Thymus (tissue), 11 donors: ENCODE data around the gene PRR33. TPM values are rescaled to one million over a fixed set of nuclear protein-coding genes. Genes with fewer than 3 reads are reported as not detected.
A peak's percentile ranks its signal among the peaks of the same experiment; 100 is the strongest.
"Not testable (repeated sequence)": the region's sequence is repeated elsewhere in the genome, so short reads cannot be mapped to it uniquely, and the experiment has no call there.

ENCODE experiments used
- DNase-seq, 9 donors: peaks; one replicate each; pipeline ENCODE4 v3.0.0-alpha.2; 2013; ENCODE audit warnings: low spot score in 9 of 9, low read depth in 6 of 9, missing footprints in 1 of 9
- H3K27ac ChIP-seq, 2 donors: one replicate each; pipeline ENCODE4 v1.5.1; 2013; ENCODE audit warnings: control low read depth in 1 of 2, low read depth in 1 of 2, low read length in 1 of 2, mild to moderate bottlenecking in 1 of 2, moderate library complexity in 1 of 2
- H3K27me3 ChIP-seq, 2 donors: one replicate each; pipeline ENCODE4 v1.5.1; 2013; ENCODE audit warnings: low read length in 1 of 2; ENCODE audit not compliant: control insufficient read depth in 2 of 2, insufficient read depth in 1 of 2
- H3K36me3 ChIP-seq, 2 donors: one replicate each; pipeline ENCODE4 v1.5.1; 2013; ENCODE audit warnings: low read length in 1 of 2, mild to moderate bottlenecking in 1 of 2, moderate library complexity in 1 of 2; ENCODE audit not compliant: control insufficient read depth in 2 of 2, insufficient read depth in 2 of 2
- H3K4me1 ChIP-seq, 2 donors: one replicate each; pipeline ENCODE4 v1.5.1; 2013; ENCODE audit warnings: low read length in 2 of 2; ENCODE audit not compliant: control insufficient read depth in 2 of 2, insufficient read depth in 2 of 2
- H3K4me3 ChIP-seq, 2 donors: one replicate each; pipeline ENCODE4 v1.5.1; 2013; ENCODE audit warnings: low read length in 2 of 2, control low read depth in 1 of 2, mild to moderate bottlenecking in 1 of 2
- H3K9me3 ChIP-seq, 2 donors: one replicate each; pipeline ENCODE4 v1.5.1; 2013; ENCODE audit warnings: low read length in 1 of 2, mild to moderate bottlenecking in 1 of 2; ENCODE audit not compliant: control insufficient read depth in 2 of 2, insufficient read depth in 1 of 2
- WGBS: extraction: QIAGEN DNeasy Blood & Tissue Kit; methylation state at CpG from one replicate; pipeline ENCODE4 v1.1.7; 2013; 5-methylcytosine and 5-hydroxymethylcytosine counted together
- polyA plus RNA-seq: library from polyadenylated mRNA; stranded (reverse); fragments of 200-250 nt; gene quantifications from one replicate; pipeline ENCODE4 v1.2.3, GENCODE V29; 2013
- total RNA-seq: library from RNA; stranded (reverse); fragments of 120-200 nt; gene quantifications from one replicate; pipeline ENCODE4 v1.2.4, GENCODE V29; 2013
- donor health status: healthy.

PRR33 gene
- total and polyA plus RNA-seq, 2 donors: 0.18 TPM; not detected in 1

DNA sequence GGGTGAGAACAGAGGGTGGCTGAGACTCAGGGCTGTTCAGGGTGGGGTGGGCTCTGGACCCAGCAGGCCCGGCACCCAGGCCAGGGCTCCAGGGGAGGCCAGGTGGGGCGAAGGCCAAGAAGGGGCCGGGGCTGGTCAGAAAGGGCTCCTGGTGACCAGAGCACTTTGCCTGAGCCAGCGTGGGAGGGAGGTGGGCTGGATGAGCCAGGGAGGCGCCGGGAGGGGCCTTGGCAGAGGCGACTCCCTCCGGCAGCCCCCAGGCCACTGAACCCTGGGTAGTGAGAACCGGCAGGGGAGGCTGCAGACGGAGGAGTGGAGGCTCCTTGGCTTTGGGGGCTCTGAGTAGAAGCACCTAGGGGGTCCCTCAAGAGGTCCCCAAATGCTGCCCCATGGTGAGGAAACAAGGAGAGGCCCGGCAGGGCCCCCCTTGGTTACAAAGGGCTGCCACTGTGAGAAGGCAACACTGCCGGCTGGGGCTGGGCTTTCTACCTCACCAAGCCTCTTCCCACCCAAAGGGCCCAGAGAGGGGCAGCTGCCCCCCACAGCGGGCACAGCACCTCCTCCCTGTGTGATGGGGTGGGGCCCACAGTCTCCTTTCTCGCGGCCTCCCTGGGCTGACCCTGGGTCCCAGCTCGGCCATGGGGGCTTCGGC, 17.1 kb downstream of the PRR33 start:
- not testable (repeated sequence) for H3K9me3 ChIP-seq, H3K36me3 ChIP-seq, DNase-seq, H3K4me3 ChIP-seq, H3K27ac ChIP-seq
- Histone ChIP-seq H3K27me3 (peaks cover 0 to 11% of the 10 kb centered on the region in 2 donors), H3K4me1 (peaks cover 0 to 26% of the 10 kb centered on the region in 2 donors)
- 96% methylated on average over 17 of the region's 17 CpGs for WGBS

DNA sequence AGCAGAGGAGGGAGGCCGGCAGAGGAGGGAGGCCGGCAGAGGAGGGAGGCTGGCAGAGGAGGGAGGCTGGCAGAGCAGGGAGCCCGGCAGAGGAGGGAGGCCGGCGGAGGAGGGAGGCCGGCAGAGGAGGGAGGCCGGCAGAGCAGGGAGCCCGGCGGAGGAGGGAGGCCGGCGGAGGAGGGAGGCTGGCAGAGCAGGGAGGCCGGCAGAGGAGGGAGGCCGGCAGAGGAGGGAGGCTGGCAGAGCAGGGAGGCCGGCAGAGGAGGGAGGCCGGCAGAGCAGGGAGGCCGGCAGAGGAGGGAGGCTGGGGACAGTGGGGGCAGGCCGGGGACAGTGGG, 17.9 kb downstream of the PRR33 start:
- 90% methylated on average over 17 of the region's 17 CpGs for WGBS
- H3K36me3 ChIP-seq, H3K9me3 ChIP-seq, H3K27ac ChIP-seq, DNase-seq, H3K4me3 ChIP-seq: not testable (repeated sequence)
- Histone ChIP-seq H3K4me1 (peaks cover 0 to 26% of the 10 kb centered on the region in 2 donors), H3K27me3 (peaks cover 0 to 11% of the 10 kb centered on the region in 2 donors)

DNA sequence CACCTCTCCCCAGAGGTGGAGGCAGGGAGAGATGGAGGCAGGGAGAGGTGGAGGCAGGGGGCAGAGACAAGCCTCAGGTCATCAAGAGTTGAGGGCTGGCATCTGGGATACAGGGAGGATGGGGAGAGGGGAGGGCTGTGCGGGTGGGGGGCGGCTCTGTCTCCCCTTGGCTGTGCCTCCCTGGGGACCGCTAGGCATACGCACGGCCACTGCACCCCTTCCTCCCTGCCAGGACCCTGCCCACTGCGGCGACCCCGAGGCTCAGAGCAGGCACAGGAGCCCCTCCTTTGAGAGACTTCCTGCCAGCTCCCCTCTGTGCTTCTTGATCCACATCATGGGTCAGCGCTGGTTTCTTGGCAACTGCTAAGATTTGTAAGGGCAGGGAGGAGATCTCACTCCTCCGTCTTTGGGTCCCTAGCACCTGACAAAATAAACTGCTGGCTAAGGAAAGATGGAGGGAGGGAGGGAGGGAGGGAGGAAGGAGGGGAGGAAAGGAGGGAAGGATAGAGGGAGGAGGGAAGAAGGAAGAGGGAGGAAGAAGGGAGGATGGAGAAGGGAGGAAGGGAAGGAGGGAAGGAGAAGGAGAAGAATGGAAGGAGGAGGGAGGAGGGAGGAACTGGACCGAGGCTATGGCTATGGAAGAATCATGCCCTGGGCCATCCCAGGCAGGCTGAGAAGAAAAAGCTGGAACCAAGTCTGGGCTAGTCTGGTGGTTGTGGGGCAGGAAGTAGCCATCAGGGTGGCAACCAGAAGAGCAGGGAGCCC, 18.5 kb downstream of the PRR33 start:
- H3K27me3 ChIP-seq: peaks cover 0 to 11% of the 10 kb centered on the region in 2 donors
- 82% methylated on average over 11 of the region's 11 CpGs for WGBS
- H3K27ac ChIP-seq: no peak overlapping the region
- H3K4me3 ChIP-seq: no peak overlapping the region
- peaks cover 0 to 26% of the 10 kb centered on the region in 2 donors for H3K4me1 ChIP-seq
- H3K9me3 ChIP-seq: no peaks in the 10 kb centered on the region
- DNase-seq: no peak
- no peaks in the 10 kb centered on the region for H3K36me3 ChIP-seq

DNA sequence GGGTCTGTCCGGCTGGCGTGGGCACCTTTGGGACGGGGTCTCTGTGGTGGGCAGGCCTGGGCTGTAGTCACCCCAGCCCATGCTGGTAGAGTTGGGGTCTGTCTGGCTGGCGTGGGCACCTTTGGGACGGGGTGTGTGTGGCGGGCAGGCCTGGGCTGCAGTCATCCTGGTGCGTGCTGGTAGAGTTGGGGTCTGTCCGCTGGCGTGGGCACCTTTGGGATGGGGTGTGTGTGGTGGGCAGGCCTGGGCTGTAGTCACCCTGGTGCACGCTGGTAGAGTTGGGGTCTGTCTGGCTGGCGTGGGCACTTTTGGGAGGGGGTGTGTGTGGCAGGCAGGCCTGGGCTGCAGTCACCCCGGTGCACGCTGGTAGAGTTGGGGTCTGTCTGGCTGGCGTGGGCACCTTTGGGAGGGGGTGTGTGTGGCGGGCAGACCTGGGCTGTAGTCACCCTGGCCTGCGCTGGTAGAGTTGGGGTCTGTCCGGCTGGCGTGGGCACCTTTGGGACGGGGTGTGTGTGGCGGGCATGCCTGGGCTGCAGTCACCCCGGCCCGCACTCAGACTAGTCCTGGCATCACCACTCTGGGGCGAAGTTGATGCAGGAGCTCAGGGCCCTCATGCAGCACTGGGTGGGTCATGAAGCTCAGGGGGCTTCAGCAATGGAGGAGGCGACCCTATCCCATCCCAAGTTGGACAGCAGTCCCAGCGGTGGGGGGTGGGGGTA, 19.3 kb downstream of the PRR33 start:
- H3K27ac ChIP-seq: no peak overlapping the region
- no peak for DNase-seq
- peaks cover 0 to 11% of the 10 kb centered on the region in 2 donors for H3K27me3 ChIP-seq
- no peak overlapping the region for H3K4me3 ChIP-seq
- 89% methylated on average over 25 of the region's 25 CpGs for WGBS
- H3K4me1 ChIP-seq: peaks cover 0 to 22% of the 10 kb centered on the region in 2 donors
- H3K36me3 ChIP-seq: no peaks in the 10 kb centered on the region
- H3K9me3 ChIP-seq: no peaks in the 10 kb centered on the region

DNA sequence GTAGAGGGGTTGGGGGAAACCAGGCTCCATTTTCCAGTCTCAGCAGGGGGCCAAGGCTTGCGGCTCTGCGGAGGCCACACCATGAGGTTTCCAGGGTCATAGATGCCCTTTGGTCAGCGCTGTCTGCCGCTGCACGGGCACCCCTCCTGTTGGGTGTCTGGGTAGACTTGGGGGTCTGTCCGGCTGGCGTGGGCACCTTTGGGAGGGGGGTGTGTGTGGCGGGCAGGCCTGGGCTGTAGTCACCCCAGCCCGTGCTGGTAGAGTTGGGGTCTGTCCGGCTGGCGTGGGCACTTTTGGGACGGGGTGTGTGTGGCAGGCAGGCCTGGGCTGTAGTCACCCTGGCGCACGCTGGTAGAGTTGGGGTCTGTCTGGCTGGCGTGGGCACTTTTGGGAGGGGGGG, 20.2 kb downstream of the PRR33 start:
- H3K4me1 ChIP-seq: peaks cover 0 to 22% of the 10 kb centered on the region in 2 donors
- H3K4me3 ChIP-seq: no peak overlapping the region
- no peaks in the 10 kb centered on the region for H3K9me3 ChIP-seq
- 94% methylated on average over 15 of the region's 15 CpGs for WGBS
- no peak overlapping the region for H3K27ac ChIP-seq
- H3K27me3 ChIP-seq: peaks cover 0 to 11% of the 10 kb centered on the region in 2 donors
- H3K36me3 ChIP-seq: peaks cover 0 to 4% of the 10 kb centered on the region in 2 donors
- DNase-seq: no peak

DNA sequence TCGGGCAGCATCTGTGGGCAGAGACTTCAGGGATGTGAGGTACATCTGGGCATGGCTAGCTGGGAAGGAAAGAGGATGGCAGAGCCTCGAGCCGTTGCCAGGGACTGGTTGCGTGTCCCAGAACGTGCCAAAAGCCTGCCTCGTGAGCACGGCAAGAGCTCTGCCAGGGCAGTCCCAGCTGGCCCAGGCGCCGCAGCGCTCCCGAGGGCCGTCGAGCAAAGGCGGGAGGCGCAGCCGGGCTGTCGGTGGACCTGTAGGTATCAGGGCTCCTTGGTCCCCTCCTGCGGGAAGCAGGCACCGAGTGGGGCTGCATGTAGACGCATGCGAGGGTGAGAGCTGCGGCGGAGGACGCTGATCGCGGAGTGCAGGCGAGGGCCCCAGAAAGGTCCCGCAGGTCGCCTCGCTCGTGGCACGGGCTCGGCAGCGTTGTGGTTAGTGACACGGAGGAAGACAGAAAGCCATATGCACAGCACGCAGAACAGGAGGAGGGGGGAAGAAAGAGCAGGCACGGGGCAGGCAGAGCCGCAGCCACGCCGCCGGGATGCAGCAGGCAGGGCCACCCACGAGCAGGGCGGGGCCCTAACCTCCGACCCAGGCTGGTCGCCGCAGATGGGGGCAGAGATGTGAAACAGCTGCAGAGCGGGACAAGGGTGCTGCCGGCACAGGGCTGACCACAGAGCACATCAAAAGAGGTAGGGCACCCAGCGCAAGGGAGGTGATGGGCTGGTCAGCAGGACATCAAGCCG, 20.8 kb downstream of the PRR33 start:
- H3K4me1 ChIP-seq: peaks cover 0 to 17% of the 10 kb centered on the region in 2 donors
- 85% methylated on average over 50 of the region's 50 CpGs for WGBS
- H3K27ac ChIP-seq: no peak overlapping the region
- H3K27me3 ChIP-seq: peaks cover 0 to 11% of the 10 kb centered on the region in 2 donors
- peak in 1 of 9 donors; percentile 35 for DNase-seq
- no peaks in the 10 kb centered on the region for H3K9me3 ChIP-seq
- no peak overlapping the region for H3K4me3 ChIP-seq
- peaks cover 0 to 5% of the 10 kb centered on the region in 2 donors for H3K36me3 ChIP-seq

DNA sequence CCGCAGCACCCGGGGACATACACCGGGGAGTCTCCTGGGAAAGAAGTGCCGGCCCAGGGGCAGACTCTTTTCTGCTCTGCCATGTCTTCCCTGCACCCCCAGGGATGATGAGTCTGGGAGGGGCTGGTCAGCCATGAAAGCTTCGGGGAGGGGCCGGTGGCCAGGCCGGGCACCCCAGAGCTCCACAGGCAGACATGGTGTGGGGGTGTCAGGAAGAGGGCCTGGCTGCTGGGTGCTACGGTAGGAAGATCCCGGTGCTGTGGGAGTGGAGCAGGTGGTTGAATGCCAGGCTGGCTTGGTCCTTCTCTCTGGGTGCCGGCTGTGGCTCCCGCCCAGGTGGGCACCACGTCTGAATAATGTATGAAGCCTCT, 21.4 kb downstream of the PRR33 start:
- Histone ChIP-seq H3K27ac (no peak overlapping the region), H3K4me1 (peaks cover 0 to 15% of the 10 kb centered on the region in 2 donors), H3K36me3 (peaks cover 0 to 5% of the 10 kb centered on the region in 2 donors), H3K9me3 (no peaks in the 10 kb centered on the region), H3K4me3 (no peak overlapping the region), H3K27me3 (peaks cover 0 to 11% of the 10 kb centered on the region in 2 donors)
- DNase-seq: no peak
- WGBS: 92% methylated on average over 12 of the region's 12 CpGs

DNA sequence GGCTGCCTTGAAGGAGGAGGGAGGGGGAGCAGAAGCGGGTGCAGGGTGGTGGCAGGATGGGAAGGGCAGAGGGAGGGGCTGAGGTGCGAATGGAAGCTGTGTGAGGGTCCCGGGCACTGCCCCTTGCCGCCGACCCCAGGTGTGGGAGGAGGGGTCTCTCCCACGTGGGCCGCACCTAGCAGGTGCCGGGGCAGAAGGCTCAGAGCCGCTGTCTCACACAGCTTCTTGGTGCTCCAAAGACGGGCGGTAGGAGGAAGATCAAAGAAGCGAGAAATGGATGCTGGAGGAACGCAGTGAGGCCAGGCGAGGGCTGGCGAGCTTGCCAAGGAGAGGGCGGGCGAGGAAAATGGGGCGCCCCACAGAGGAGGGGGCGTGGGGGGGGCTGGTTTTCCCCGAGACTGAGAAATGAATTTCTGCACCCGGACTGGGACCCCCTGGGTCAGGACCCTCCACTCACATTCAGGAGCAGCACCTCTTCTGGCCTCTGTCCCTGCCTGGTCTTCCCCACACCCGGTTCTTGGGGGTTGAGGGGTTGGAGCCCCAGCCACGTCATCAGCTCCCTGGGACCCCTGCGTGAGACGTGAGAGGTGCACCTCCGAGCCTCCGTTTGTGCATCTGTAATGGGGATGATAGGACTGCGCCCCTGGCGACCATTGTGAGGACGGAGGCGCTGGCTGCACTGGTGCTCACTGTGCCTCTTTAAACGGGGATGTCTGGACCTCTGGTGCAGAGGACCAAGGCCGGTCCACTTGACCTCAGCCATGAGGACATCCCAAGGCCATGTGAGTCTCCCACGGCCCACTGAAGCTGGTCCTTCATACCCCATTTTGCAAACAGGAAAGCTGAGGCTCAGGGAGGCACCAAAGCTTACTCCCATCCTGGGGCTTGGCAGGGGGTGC, 22.0 kb downstream of the PRR33 start:
- Histone ChIP-seq H3K27ac (no peak overlapping the region), H3K4me3 (no peak overlapping the region), H3K27me3 (peaks cover 0 to 11% of the 10 kb centered on the region in 2 donors), H3K36me3 (peaks cover 0 to 5% of the 10 kb centered on the region in 2 donors), H3K9me3 (no peaks in the 10 kb centered on the region), H3K4me1 (peaks cover 0 to 14% of the 10 kb centered on the region in 2 donors)
- 90% methylated on average over 34 of the region's 34 CpGs for WGBS
- no peak for DNase-seq
